Astrocyte of the spinal cord (primary cell): ENCODE data around the gene C1QL1.

Experiments used
- DNase-seq: peaks from one replicate; pipeline ENCODE4 v3.0.0; 2011; ENCODE audit warnings: low read depth, low spot score
- H3K4me3 ChIP-seq: 2 replicates; pipeline ENCODE4 v1.5.1; 2011; ENCODE audit warnings: low read depth, mild to moderate bottlenecking, low read length, moderate library complexity
- CTCF ChIP-seq: IDR thresholded peaks from 2 replicates; pipeline ENCODE4 v1.5.1; 2012; ENCODE audit warnings: low read depth, mild to moderate bottlenecking, low read length, inconsistent platforms
- in situ Hi-C: cut with HindIII; loops from 2 replicates; pipeline ENCODE4 v1.10.0; 2017; ENCODE audit warnings: low sequenced_read_pairs

C1QL1 gene

DNA sequence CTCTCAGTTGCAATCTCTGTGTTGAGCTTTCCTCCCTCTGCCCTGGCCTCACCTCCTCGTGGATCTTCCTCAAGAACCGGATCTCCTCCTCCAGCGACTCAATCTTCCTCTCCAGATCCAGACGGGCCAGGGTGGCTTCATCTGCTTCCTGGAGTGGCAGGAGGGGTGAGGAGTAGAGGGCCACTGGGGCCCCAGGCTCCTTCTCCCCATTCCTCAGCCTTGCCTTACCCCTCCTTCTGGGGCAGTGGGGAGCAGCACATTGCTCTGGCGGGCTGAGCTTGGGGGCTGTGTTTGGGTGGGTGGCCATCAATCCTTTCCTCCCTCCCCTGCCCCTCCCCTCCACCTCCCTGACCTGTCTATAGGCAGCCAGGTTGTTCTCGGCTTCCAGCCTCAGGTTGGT, 54.4 kb downstream of the C1QL1 start:
- in situ Hi-C loops: no loop called here
- no peak for TF ChIP-seq CTCF
- DNase-seq: no peak
- no peak overlapping the region for H3K4me3 ChIP-seq

DNA sequence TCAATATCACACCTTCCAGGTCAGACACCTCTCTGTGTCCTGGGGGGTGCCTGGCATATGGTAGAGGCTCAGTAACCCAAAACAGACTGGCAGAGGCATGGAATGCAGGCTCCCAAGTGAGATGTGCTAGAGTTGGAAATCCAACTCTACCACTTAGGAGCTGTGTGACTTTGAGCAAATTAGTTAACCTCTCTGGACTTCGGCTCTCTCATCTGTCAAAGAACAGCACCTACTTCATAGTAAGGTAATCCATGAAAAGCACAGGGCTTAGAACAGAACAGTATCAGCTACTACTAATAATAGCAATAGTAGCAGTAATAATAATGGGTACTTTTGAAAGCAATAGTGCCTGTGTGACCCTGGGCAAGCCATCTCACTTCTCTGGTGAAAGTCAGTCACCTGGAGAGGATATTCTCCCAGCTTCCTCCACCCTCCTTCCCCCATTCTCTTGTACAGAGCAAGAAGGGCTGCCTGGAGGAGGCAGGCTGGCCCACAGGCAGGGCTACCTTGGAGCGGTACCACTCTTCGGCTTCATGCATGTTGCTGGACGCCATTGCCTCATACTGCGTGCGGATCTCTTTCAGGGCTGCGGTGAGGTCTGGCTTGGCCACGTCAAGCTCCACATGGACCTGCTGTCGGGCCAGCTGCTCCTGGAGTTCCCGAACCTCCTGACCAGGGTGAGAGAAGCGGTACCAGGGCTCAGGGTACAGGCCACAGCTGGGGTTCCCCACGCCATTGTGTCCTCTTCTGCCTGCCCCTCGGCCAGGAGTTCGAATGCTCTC, 55.1 kb downstream of the C1QL1 start:
- in situ Hi-C loops: no loop called here
- H3K4me3 ChIP-seq: no peak overlapping the region

GRCh38 chr17:44911133-44912001, 56.7 kb downstream of the C1QL1 start:
- H3K4me3 ChIP-seq: no peak overlapping the region
- peak; percentile 61 for TF ChIP-seq CTCF
- in situ Hi-C loops: no loop called here
- peak; percentile 32 for DNase-seq

More for the DNA sequence above, 55.1 kb downstream of the C1QL1 start:
- TF ChIP-seq CTCF: no peak
- no peak for DNase-seq

DNA sequence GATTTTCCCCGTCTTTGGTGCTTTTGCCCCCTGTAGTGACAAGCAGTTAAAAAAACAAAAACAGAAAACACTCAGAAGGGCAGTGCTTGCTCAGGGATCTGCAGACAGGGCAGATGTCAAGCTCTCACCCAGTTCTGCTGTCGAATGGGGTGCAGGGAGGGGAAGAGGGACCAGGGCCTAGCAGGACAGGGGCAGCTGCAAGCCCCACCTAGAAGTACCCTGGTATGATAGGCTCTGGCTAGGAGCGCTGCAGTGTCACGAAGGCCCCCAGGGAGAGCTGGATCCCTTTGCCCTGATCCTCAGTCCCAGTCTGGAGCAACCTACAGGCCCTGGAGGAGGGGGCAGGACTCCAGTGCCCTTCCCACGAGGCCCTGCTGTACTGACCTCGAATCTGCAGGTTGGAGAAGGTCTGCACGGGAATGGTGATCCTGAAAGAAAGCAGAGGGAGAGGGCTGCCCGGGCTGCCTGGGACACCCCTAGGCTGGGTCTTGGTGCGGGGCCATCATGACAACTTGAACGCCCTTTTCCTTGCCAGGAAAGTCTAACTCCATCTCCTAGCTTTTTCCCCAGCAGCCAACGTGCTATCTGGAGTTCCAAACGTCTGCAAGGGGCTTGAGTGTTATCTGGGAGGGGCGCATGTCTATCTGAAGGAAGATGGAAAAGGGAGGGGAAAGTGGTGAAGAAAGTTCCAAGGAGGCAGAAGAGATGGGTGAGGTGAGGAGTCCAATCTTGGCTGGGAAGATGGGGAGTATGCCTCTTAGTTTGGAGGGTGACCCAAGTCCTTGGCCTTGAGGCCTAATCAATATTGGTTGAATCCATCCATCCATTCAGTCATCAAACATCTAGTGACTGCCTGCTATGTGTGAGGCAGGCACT, 57.6 kb downstream of the C1QL1 start:
- H3K4me3 ChIP-seq: no peak overlapping the region
- no peak for TF ChIP-seq CTCF
- DNase-seq: no peak
- in situ Hi-C loops: no loop called here
